Suppressor macrophage (primary cell): ENCODE results near the gene SMPD2.
"Not testable (repeated sequence)": the region's sequence is repeated elsewhere in the genome, so short reads cannot be mapped to it uniquely, and the experiment has no call there.

ENCODE experiments used
- DNase-seq, 4 experiments: peaks; one replicate each; pipeline ENCODE4 v3.0.0-alpha.2; 2020 to 2022

The SMPD2 gene

DNA sequence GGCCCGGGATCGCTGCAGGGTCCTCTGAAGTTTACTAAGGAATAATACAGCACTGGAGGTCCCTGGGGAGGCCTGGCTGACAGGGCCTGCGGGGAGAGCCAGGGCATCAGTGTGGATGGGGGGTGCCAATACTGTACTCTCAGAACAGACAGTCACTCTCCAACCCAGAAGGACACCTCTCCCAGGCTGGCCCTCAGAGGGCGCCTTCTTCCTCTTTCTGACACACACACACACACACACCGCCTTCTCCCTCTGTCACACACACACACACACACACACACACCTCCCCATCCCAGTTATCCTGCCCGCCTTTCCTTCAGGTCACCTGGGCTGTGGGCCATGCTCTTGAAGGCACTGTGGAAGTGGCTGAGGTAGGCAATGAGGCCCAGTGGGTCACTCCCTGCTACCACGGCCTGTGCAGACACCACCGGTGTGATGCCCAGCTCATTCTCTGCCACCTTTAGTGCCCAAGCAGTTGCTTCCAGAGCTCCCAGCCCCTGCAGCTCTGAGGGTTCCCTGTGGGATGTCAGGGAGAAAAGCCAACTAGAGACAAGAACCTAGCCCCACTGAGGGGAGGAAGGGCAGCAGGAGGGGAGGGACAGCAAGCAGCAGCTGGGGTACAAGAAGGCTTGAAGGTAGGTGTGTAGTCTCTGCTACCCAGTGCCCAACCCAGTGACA is 7.5 kb downstream of the SMPD2 start:
- peak in 3 of 4 experiments; percentile 43 to 55 (median 54) for DNase-seq

DNA sequence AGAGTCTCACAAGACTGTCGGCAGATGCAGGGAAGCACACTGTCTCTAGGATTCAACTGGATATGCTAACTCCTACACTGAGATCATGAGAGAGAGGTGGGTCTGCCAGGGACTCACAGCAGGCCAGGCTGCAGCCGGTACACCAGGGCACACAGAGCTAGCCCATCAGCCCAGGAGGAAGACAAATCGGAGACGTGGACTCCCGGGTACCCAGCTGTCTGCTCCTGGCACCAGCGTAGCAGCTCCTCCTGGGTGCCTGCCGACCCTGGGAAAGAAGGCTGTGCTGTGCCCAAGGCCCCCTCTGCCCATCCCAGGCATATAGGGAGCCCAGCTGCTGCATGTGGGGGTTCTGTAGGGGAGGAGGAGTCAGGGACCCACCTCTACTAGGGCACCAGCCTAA is 8.1 kb downstream of the SMPD2 start:
- no peak for DNase-seq

- DNase-seq: no peak
Measured at GRCh38 chr6:109449064-109449794, 8.7 kb downstream of the SMPD2 start.

- no peak for DNase-seq
Measured at GRCh38 chr6:109449795-109450673, 9.5 kb downstream of the SMPD2 start.

GRCh38 chr6:109450801-109451200 is 10.3 kb downstream of the SMPD2 start:
- no peak for DNase-seq

DNA sequence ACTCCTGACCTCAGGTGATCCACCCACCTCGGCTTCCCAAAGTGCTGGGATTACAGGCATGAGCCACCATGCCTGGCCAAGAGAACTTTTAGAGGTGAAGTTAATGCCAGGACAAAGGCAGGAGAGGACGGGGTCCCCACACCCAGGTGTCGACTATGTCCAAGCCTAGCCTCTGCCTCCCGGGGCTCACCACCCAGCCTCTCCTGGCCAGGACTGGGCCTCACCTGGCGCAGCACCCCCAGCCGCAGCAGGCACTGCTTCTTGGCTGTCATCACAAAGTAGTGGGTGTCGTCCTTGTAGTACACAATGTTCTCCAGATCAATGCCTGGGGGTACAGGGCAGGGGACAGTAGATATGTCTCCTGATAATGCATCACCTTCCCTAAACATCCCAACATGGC is 10.9 kb downstream of the SMPD2 start:
- no peak for DNase-seq

GRCh38 chr6:109452181-109452580 is 11.7 kb downstream of the SMPD2 start:
- DNase-seq: no peak

DNA sequence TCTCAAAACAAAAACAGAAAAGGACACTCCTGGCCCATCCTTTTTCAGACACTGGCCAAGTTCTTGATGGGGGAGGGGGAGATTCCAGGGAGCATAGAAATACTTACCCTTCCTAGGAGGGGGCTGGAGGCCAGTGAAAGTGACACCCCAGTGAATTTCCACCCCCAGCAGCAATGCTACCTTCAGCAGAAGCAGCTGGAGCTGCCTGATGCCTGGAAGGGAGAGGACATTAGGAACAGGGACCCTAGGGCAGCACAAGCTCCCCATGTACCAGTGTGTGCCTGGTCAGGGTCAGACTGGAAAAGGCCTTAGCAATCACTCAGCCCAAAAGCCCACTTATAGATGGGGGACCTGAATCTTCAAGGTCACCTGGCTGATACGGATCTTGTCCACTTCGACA is 12.6 kb downstream of the SMPD2 start:
- no peak for DNase-seq

GRCh38 chr6:109453594-109454495 is 13.3 kb downstream of the SMPD2 start:
- DNase-seq: peak in 1 of 4 experiments; percentile 39

- DNase-seq: peak; percentile 90 to 94 (median 92)
Measured at GRCh38 chr6:109454496-109455436, 14.2 kb downstream of the SMPD2 start.

DNA sequence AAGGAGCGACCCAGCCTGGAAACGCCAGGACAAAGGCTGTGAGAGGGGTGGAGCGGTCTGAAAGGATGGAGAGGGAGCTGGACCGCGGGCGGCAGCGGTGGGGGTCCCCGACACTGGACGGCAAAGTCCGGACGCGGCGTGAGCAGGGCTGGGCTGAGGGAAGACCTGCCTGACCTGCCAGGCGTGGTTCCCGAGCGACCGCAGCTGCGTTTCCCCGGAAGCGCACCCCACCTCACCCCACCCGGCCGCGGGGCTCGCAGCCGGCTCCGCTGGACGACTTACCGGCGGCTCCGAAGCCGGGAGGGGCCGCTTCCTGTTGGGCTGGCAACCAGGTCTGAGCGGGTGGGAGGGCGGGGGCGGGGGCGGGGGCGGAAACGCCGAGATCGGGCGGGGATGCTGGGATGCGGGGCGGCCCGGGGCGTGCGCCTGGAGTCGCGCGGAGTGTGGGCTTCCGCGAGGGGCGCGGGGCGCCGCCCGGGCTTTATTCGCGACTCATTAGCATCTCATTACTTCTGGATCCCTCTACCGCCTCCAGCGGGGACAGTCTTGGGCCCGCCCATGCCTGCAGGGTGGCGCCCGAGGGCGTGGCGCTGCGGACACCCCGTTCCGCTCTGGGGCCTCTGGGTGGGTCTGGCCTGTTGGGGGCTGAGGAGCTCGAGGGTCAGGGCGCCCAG is 15.1 kb downstream of the SMPD2 start, which contains the start of gene MICAL1:
MICAL1 (minus strand) TSS at position 336 of the 674 bp plus-strand sequence. CDS start 1,576 bp downstream, outside the sequence.
- DNase-seq: peak; percentile 85 to 94 (median 91)

GRCh38 chr6:109456111-109456583 is 15.6 kb downstream of the SMPD2 start:
- no peak for DNase-seq

DNA sequence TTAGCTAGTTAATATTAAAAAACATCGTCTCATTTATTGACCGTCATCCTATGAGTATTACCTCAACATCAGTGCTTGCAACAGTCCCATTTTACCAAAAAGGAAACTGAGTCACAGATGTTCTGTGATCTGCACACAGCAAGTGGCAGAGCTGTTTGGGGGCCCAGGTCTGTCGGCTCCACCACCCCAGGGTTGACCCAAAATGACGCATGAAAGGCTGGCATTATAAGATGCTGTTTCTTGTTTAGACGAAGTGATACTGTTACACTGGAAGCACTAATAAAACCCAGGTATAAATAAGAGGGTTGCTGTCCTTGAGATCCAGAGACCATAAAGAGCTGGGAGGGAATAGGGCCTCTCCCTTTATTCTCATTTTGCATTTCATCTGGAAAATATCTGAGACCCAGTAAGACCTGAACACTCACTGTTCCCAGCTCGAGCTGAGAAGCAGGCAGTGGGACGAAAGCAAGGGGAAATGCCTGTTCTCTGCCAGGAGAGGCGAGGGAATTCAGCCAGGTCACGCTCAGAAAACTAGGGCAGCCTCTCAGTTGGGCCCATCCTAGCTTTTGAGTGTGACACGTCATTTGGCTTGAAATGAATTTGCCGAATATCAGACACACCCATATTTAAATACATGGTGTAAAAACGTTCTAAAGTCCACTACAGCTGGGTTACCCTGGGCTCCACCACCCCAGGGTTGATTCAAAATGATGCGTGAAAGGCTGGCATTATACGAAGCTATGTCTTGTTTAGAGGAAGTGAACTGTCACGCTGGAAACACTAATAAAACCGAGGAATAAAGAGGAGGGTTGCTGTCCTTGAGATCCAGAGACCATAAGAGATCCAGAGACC is 16.4 kb downstream of the SMPD2 start:
- peak in 1 of 4 experiments; percentile 27 for DNase-seq

DNA sequence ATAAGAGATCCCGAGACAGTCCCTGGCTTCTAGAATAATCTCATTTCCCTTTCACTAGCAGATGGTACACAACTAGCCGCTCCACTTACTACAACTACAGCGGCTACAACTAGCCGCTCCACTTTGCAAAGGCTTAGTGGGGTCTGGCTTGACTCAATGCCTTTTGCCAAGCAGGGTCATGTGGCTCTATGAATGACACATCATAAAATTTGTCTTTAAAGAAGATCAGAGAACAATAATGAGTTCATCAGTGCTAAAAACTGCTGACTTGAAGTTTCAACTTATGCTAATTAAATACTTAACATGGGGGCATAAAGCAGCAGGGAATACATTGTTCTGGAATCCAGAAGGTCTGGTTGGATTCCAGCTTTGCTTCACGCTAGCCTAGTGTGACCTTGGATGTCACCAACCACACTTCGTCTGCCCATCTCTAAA is 17.1 kb downstream of the SMPD2 start:
- DNase-seq: no peak

- DNase-seq: peak; percentile 71 to 91 (median 82)
Measured at GRCh38 chr6:109458774-109459531, 18.4 kb downstream of the SMPD2 start.

GRCh38 chr6:109460161-109460829 is 19.8 kb downstream of the SMPD2 start:
- no peak for DNase-seq

- DNase-seq: not testable (repeated sequence)
Measured at GRCh38 chr6:109461205-109461604, 20.7 kb downstream of the SMPD2 start.
